Measurements from ENCODE around the gene ST8SIA2.

Gene ST8SIA2

DNA sequence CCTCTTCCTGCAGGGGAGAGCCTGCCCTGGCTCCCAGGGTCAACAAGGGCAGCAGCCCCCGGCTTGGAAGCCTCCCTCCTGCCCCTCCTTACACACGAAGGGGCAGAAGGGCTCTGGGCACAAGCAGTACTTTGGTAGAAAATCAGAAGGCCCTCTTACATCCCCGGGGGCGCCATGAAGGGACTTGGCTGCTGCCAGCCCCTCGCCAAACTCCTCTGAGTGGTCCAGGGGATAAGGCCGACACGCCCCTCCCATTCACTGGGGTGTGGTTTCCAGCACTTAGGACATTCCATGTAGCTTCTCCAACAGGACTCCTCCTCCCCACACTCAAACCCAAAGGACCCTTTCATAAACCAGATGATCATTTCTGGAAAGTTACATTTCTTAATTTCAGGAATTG lies 1.2 kb upstream of the ST8SIA2 start:
- Histone ChIP-seq H3K4me2 (ENCODE audit: insufficient read depth, low read length, poor library complexity, severe bottlenecking) (peak overlapping the region; percentile 96), H3K4me1 (ENCODE audit: control insufficient read depth in 2 of 2, insufficient read depth in 1 of 2, low read depth in 1 of 2, low read length in 2 of 2) (peaks cover 3 to 20% of the 10 kb centered on the region in 2 donors), H3K9ac (ENCODE audit: low read depth, low read length, poor library complexity) (no peak overlapping the region), H3K79me1 (ENCODE audit: low read depth, low read length) (peaks cover 8% of the 10 kb centered on the region), H3K9me3 (replicated peaks in 1 of 2; ENCODE audit: control insufficient read depth in 2 of 2, insufficient read depth in 1 of 2, low read depth in 1 of 2, low read length in 2 of 2) (no peaks in the 10 kb centered on the region), H4K8ac (ENCODE audit: low read depth, low read length) (no peak overlapping the region), H2AK5ac (ENCODE audit: low read depth, low read length) (peak overlapping the region; percentile 44), H2BK12ac (ENCODE audit: low read length) (no peak overlapping the region), H2AFZ (ENCODE audit: low read length) (no peak overlapping the region), H3K14ac (ENCODE audit: low read length) (no peak overlapping the region), H3K4me3 (ENCODE audit: low read length in 2 of 2) (no peak overlapping the region), H4K91ac (ENCODE audit: low read depth, low read length, poor library complexity) (no peak overlapping the region), H3K4ac (ENCODE audit: low read length) (no peak overlapping the region), H3K27me3 (ENCODE audit: control insufficient read depth in 3 of 3, insufficient read depth in 3 of 3, low read depth in 1 of 3, low read length in 3 of 3) (no peaks in the 10 kb centered on the region), H3K27ac (replicated peaks; ENCODE audit: low read length) (no peak overlapping the region), H3K23ac (ENCODE audit: low read depth, low read length, poor library complexity) (no peak overlapping the region), H2BK120ac (ENCODE audit: low read depth, low read length) (no peak overlapping the region), H3K36me3 (replicated peaks in 1 of 2; ENCODE audit: control insufficient read depth in 2 of 2, insufficient read depth in 2 of 2, low read length in 2 of 2) (peaks cover 3 to 14% of the 10 kb centered on the region in 2 donors), H2BK5ac (ENCODE audit: low read length) (no peak overlapping the region), H2BK15ac (ENCODE audit: low read length) (no peak overlapping the region), H3K18ac (ENCODE audit: low read length) (peak overlapping the region; percentile 92)
- no CpG with 5 or more reads among the region's 7 CpGs for WGBS, 2 donors (ENCODE audit: extremely low coverage in 2 of 2, insufficient read length in 2 of 2, insufficient replicate concordance in 1 of 2)
- peak; percentile 31 for DNase-seq (ENCODE audit: low spot score)

DNA sequence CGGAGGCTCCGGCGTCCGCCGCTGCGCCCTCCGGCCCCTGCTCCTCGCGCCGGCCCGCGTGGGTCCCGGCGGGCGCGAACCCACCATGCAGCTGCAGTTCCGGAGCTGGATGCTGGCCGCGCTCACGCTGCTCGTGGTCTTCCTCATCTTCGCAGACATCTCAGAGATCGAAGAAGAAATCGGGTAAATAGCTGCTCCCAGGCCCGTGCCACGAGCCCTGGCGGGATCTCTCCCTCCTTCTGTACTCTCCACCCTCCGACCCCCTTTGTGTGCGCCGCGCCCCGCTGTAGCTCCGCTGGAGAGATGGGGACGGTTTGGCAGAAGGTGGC lies 263 bp downstream of the ST8SIA2 start:
- Histone ChIP-seq H3K36me3 (replicated peaks in 1 of 2; ENCODE audit: control insufficient read depth in 2 of 2, insufficient read depth in 2 of 2, low read length in 2 of 2) (peaks cover 3 to 26% of the 10 kb centered on the region in 2 donors), H3K4ac (ENCODE audit: low read length) (peak overlapping the region; percentile 97), H4K91ac (ENCODE audit: low read depth, low read length, poor library complexity) (peak overlapping the region; percentile 94), H4K8ac (ENCODE audit: low read depth, low read length) (peak overlapping the region; percentile 96), H3K27ac (replicated peaks; ENCODE audit: low read length) (peak overlapping the region; percentile 78), H3K9ac (ENCODE audit: low read depth, low read length, poor library complexity) (peak overlapping the region; percentile 96), H2BK120ac (ENCODE audit: low read depth, low read length) (peak overlapping the region; percentile 29), H2BK12ac (ENCODE audit: low read length) (no peak overlapping the region), H3K79me1 (ENCODE audit: low read depth, low read length) (peaks cover 8% of the 10 kb centered on the region), H3K27me3 (ENCODE audit: control insufficient read depth in 3 of 3, insufficient read depth in 3 of 3, low read depth in 1 of 3, low read length in 3 of 3) (no peaks in the 10 kb centered on the region), H3K4me2 (ENCODE audit: insufficient read depth, low read length, poor library complexity, severe bottlenecking) (peak overlapping the region; percentile 81), H3K14ac (ENCODE audit: low read length) (peak overlapping the region; percentile 14), H3K4me3 (ENCODE audit: low read length in 2 of 2) (peak overlapping the region; percentile 77 to 88), H2BK15ac (ENCODE audit: low read length) (peak overlapping the region; percentile 82), H3K9me3 (replicated peaks in 1 of 2; ENCODE audit: control insufficient read depth in 2 of 2, insufficient read depth in 1 of 2, low read depth in 1 of 2, low read length in 2 of 2) (no peaks in the 10 kb centered on the region), H3K23ac (ENCODE audit: low read depth, low read length, poor library complexity) (no peak overlapping the region), H2AFZ (ENCODE audit: low read length) (peak overlapping the region; percentile 96), H3K4me1 (ENCODE audit: control insufficient read depth in 2 of 2, insufficient read depth in 1 of 2, low read depth in 1 of 2, low read length in 2 of 2) (peaks cover 3 to 20% of the 10 kb centered on the region in 2 donors), H3K18ac (ENCODE audit: low read length) (peak overlapping the region; percentile 100), H2AK5ac (ENCODE audit: low read depth, low read length) (peak overlapping the region; percentile 60), H2BK5ac (ENCODE audit: low read length) (peak overlapping the region; percentile 76)
- WGBS, 2 donors (ENCODE audit: extremely low coverage in 2 of 2, insufficient read length in 2 of 2, insufficient replicate concordance in 1 of 2): no CpG with 5 or more reads among the region's 34 CpGs
- peak; percentile 49 for DNase-seq (ENCODE audit: low spot score)

DNA sequence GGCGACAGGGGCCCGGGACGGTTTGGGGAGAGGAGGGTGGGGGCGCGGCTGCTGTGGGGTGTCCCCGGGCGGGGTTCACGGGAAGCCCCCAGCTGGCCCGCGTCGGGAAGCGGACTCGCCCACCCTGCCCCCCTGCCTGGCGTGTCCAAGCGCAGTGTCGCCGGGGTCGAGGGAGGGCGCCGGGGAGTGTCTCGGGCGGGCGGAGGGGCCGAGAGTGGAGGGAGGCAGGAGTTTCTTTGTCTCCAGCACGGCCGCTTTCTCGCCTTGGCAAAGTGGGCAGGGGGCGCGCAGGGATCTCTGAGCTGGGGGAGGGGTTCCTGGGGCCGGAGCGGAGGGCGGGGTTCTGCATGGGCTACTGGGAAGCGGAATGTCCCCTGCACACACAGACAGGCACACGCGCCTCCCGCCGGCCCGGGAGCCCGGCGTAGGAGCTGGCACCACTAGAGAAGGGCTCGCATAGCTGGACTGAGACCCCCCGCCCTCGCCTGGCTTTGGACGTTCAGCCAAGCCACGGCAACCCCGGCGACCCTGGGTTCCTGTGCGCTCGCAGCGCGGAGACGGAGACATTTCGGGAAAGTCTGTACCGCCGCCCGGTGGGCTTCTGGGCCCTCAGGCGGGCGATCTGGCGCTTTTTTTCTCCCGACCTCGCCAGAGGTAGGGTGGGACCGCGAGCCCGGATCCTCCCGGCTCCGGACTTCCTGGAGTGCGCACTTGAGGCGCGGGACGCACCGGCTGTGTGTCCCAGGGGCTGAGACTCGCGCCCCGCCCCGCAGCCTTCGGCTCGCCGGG lies 822 bp downstream of the ST8SIA2 start:
- Histone ChIP-seq H2BK120ac (ENCODE audit: low read depth, low read length) (peak overlapping the region; percentile 29), H4K8ac (ENCODE audit: low read depth, low read length) (no peak overlapping the region), H3K23ac (ENCODE audit: low read depth, low read length, poor library complexity) (peak overlapping the region; percentile 58), H3K36me3 (replicated peaks in 1 of 2; ENCODE audit: control insufficient read depth in 2 of 2, insufficient read depth in 2 of 2, low read length in 2 of 2) (peaks cover 3 to 32% of the 10 kb centered on the region in 2 donors), H3K79me1 (ENCODE audit: low read depth, low read length) (peaks cover 8% of the 10 kb centered on the region), H3K18ac (ENCODE audit: low read length) (peak overlapping the region; percentile 100), H3K9me3 (replicated peaks in 1 of 2; ENCODE audit: control insufficient read depth in 2 of 2, insufficient read depth in 1 of 2, low read depth in 1 of 2, low read length in 2 of 2) (no peaks in the 10 kb centered on the region), H4K91ac (ENCODE audit: low read depth, low read length, poor library complexity) (peak overlapping the region; percentile 94), H3K9ac (ENCODE audit: low read depth, low read length, poor library complexity) (peak overlapping the region; percentile 96), H3K4me1 (ENCODE audit: control insufficient read depth in 2 of 2, insufficient read depth in 1 of 2, low read depth in 1 of 2, low read length in 2 of 2) (peaks cover 3 to 20% of the 10 kb centered on the region in 2 donors), H2BK5ac (ENCODE audit: low read length) (peak overlapping the region; percentile 76), H2AK5ac (ENCODE audit: low read depth, low read length) (peak overlapping the region; percentile 60), H2BK15ac (ENCODE audit: low read length) (peak overlapping the region; percentile 82), H2BK12ac (ENCODE audit: low read length) (no peak overlapping the region), H3K4ac (ENCODE audit: low read length) (peak overlapping the region; percentile 97), H3K14ac (ENCODE audit: low read length) (peak overlapping the region; percentile 94), H3K27me3 (ENCODE audit: control insufficient read depth in 3 of 3, insufficient read depth in 3 of 3, low read depth in 1 of 3, low read length in 3 of 3) (no peaks in the 10 kb centered on the region), H3K4me3 (ENCODE audit: low read length in 2 of 2) (peak overlapping the region; percentile 77 to 88), H3K4me2 (ENCODE audit: insufficient read depth, low read length, poor library complexity, severe bottlenecking) (peak overlapping the region; percentile 81), H3K27ac (replicated peaks; ENCODE audit: low read length) (peak overlapping the region; percentile 78), H2AFZ (ENCODE audit: low read length) (peak overlapping the region; percentile 96)
- no CpG with 5 or more reads among the region's 78 CpGs for WGBS, 2 donors (ENCODE audit: extremely low coverage in 2 of 2, insufficient read length in 2 of 2, insufficient replicate concordance in 1 of 2)
- peak; percentile 67 for DNase-seq (ENCODE audit: low spot score)

DNA sequence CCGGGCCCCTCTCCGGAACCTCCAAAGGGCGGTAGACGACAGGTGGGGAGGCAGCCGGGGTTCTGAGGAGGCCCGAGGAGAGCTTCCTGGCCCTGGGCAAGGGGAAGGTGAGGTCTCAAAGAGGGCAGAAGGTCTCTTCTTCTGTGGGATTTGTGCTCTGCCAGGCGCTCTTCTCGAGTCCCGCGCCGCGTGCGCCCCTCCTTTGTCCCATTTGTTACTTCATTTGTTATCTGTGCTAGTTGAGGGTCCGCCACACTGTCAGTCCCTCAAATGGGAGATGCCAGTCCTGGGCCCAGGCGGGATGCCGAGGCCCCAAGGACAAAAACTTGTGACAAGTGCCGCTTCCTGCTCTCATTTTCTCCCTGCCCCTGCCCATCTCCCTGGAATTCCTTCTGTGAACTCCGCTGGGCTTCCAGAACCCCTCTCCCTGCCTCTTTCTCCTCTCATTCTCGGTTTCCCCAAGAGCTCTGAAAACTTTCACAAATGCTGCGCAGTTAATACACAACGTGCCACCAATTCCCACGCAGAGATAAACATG lies 1.5 kb downstream of the ST8SIA2 start:
- Histone ChIP-seq H3K4me2 (ENCODE audit: insufficient read depth, low read length, poor library complexity, severe bottlenecking) (peak overlapping the region; percentile 81), H3K4me3 (ENCODE audit: low read length in 2 of 2) (peak overlapping the region; percentile 77 to 88), H4K8ac (ENCODE audit: low read depth, low read length) (no peak overlapping the region), H2BK120ac (ENCODE audit: low read depth, low read length) (peak overlapping the region; percentile 29), H3K23ac (ENCODE audit: low read depth, low read length, poor library complexity) (peak overlapping the region; percentile 58), H2AFZ (ENCODE audit: low read length) (peak overlapping the region; percentile 96), H2BK15ac (ENCODE audit: low read length) (peak overlapping the region; percentile 82), H2AK5ac (ENCODE audit: low read depth, low read length) (peak overlapping the region; percentile 29), H3K18ac (ENCODE audit: low read length) (peak overlapping the region; percentile 100), H3K9ac (ENCODE audit: low read depth, low read length, poor library complexity) (peak overlapping the region; percentile 84), H3K9me3 (replicated peaks in 1 of 2; ENCODE audit: control insufficient read depth in 2 of 2, insufficient read depth in 1 of 2, low read depth in 1 of 2, low read length in 2 of 2) (no peaks in the 10 kb centered on the region), H3K36me3 (replicated peaks in 1 of 2; ENCODE audit: control insufficient read depth in 2 of 2, insufficient read depth in 2 of 2, low read length in 2 of 2) (peaks cover 3 to 38% of the 10 kb centered on the region in 2 donors), H4K91ac (ENCODE audit: low read depth, low read length, poor library complexity) (no peak overlapping the region), H3K4ac (ENCODE audit: low read length) (peak overlapping the region; percentile 27), H3K79me1 (ENCODE audit: low read depth, low read length) (peaks cover 8% of the 10 kb centered on the region), H3K4me1 (ENCODE audit: control insufficient read depth in 2 of 2, insufficient read depth in 1 of 2, low read depth in 1 of 2, low read length in 2 of 2) (peaks cover 3 to 20% of the 10 kb centered on the region in 2 donors), H2BK12ac (ENCODE audit: low read length) (no peak overlapping the region), H3K27me3 (ENCODE audit: control insufficient read depth in 3 of 3, insufficient read depth in 3 of 3, low read depth in 1 of 3, low read length in 3 of 3) (no peaks in the 10 kb centered on the region), H2BK5ac (ENCODE audit: low read length) (peak overlapping the region; percentile 76), H3K27ac (replicated peaks; ENCODE audit: low read length) (no peak overlapping the region), H3K14ac (ENCODE audit: low read length) (peak overlapping the region; percentile 94)
- WGBS, 2 donors (ENCODE audit: extremely low coverage in 2 of 2, insufficient read length in 2 of 2, insufficient replicate concordance in 1 of 2): no CpG with 5 or more reads among the region's 22 CpGs
- DNase-seq (ENCODE audit: low spot score): no peak
